Measurements from ENCODE around the gene ZYG11A. TPM values are rescaled to one million over a fixed set of nuclear protein-coding genes. Genes with fewer than 3 reads are reported as not detected.
A peak's percentile ranks its signal among the peaks of the same experiment; 100 is the strongest.

The ZYG11A gene
- total RNA-seq, 1 donor from 2014 or later: 0.12 TPM

GRCh38 chr1:52901384-52901783, 58.8 kb downstream of the ZYG11A start:
- Mint-ChIP-seq H3K9me3 (no peaks in the 10 kb centered on the region), H3K4me1 (peaks cover 2% of the 10 kb centered on the region), H3K27me3 (no peaks in the 10 kb centered on the region), H3K27ac (no peak overlapping the region), H3K4me3 (no peak overlapping the region), H3K36me3 (ENCODE audit: low read depth) (no peaks in the 10 kb centered on the region)
- intact Hi-C loops (cut with micrococcal nuclease): no loop called here
- no peak for DNase-seq

DNA sequence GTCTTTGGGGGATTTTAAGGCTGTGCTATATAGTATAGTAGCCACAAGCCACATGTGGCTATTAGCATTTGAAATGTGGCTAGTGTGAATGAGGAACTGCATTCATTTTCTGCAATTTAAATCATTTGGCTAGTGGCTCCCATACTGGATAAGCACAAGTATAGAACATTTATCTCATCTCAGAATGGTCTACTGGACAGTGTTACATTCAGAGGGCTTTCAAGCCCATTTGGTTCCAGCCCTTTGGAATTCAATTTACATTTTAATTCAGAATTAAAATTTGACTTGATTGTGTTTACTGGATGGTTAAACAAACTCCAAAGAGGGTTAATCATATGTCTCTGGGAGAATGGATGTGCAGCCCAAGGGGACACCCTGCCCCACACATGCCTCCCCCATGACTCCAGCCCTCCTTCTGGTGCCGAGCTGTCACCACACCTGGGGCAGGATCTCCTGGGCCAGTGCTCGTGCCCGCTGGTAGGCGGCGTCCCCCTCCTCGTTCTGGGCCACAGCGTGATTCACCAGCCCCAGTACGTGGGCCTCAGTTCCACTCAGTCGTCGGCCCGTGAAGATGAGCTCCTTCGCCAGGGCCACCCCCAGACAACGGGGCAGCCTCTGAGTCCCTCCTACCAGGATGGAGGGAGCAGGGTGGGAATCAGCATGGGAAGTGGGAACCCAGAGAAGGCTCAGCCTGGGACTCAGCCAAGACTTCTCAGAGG, 61.8 kb downstream of the ZYG11A start:
- Mint-ChIP-seq H3K27me3 (no peaks in the 10 kb centered on the region), H3K4me1 (peaks cover 2% of the 10 kb centered on the region)
- DNase-seq: no peak

GRCh38 chr1:52904927-52905698, 62.6 kb downstream of the ZYG11A start:
- peaks cover 3% of the 10 kb centered on the region for H3K36me3 Mint-ChIP-seq (ENCODE audit: low read depth)
- H3K9me3 Mint-ChIP-seq: no peaks in the 10 kb centered on the region
- intact Hi-C loops (cut with micrococcal nuclease): loop anchor here (5.0 kb wide), 1 partner anchor 277 kb away; no protein-coding TSS in a partner anchor
- DNase-seq: peak; percentile 76
- no peak overlapping the region for H3K27ac Mint-ChIP-seq
- H3K4me3 Mint-ChIP-seq: no peak overlapping the region
- peaks cover 2% of the 10 kb centered on the region for H3K4me1 Mint-ChIP-seq
- H3K27me3 Mint-ChIP-seq: no peaks in the 10 kb centered on the region

More for the DNA sequence above, 61.8 kb downstream of the ZYG11A start:
- no peak overlapping the region for H3K4me3 Mint-ChIP-seq
- H3K9me3 Mint-ChIP-seq: no peaks in the 10 kb centered on the region
- H3K27ac Mint-ChIP-seq: no peak overlapping the region
- intact Hi-C loops (cut with micrococcal nuclease): no loop called here
- peaks cover 1% of the 10 kb centered on the region for H3K36me3 Mint-ChIP-seq (ENCODE audit: low read depth)

GRCh38 chr1:52906135-52906603, 63.6 kb downstream of the ZYG11A start:
- intact Hi-C loops (cut with micrococcal nuclease): loop anchor here (5.0 kb wide), 1 partner anchor 276 kb away; no protein-coding TSS in a partner anchor
- Mint-ChIP-seq H3K27me3 (no peaks in the 10 kb centered on the region), H3K4me1 (peaks cover 2% of the 10 kb centered on the region), H3K9me3 (no peaks in the 10 kb centered on the region), H3K36me3 (ENCODE audit: low read depth) (peaks cover 3% of the 10 kb centered on the region), H3K4me3 (no peak overlapping the region), H3K27ac (no peak overlapping the region)
- DNase-seq: no peak

GRCh38 chr1:52907068-52907811, 64.7 kb downstream of the ZYG11A start:
- intact Hi-C loops (cut with micrococcal nuclease): loop anchor here (5.0 kb wide), 1 partner anchor 275 kb away; no protein-coding TSS in a partner anchor
- DNase-seq: no peak
- no peak overlapping the region for H3K27ac Mint-ChIP-seq
- H3K27me3 Mint-ChIP-seq: no peaks in the 10 kb centered on the region
- H3K4me1 Mint-ChIP-seq: peaks cover 2% of the 10 kb centered on the region
- no peaks in the 10 kb centered on the region for H3K9me3 Mint-ChIP-seq
- no peak overlapping the region for H3K4me3 Mint-ChIP-seq
- peaks cover 3% of the 10 kb centered on the region for H3K36me3 Mint-ChIP-seq (ENCODE audit: low read depth)

GRCh38 chr1:52907812-52908153, 65.2 kb downstream of the ZYG11A start:
- DNase-seq: no peak
- no peaks in the 10 kb centered on the region for H3K27me3 Mint-ChIP-seq

DNA sequence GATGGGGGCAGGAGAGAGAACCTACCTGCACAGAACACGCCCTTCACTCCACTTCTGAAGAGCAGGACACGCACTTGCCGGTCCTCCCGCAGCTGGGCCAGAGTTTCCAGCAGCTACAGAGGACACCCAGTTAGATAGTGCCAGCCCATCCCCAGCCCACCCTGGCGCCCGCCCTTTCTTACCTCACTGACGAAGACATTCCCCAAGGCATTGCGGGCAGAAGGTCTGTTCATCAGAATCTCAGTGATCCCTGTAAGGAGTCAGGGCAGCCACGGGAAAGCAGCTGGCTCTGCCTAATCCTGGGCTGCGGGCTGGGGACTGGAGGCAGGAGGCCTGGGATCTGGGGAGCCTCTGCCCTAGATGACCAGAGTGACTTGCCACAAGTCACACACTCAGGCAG, 69.0 kb downstream of the ZYG11A start:
- no peak overlapping the region for H3K4me3 Mint-ChIP-seq
- H3K4me1 Mint-ChIP-seq: no peaks in the 10 kb centered on the region
- intact Hi-C loops (cut with micrococcal nuclease): no loop called here
- no peak for DNase-seq
- H3K36me3 Mint-ChIP-seq (ENCODE audit: low read depth): peaks cover 3% of the 10 kb centered on the region
- no peaks in the 10 kb centered on the region for H3K9me3 Mint-ChIP-seq
- H3K27me3 Mint-ChIP-seq: no peaks in the 10 kb centered on the region
- no peak overlapping the region for H3K27ac Mint-ChIP-seq

More at GRCh38 chr1:52907812-52908153, 65.2 kb downstream of the ZYG11A start:
- Mint-ChIP-seq H3K9me3 (no peaks in the 10 kb centered on the region), H3K27ac (peak overlapping the region; percentile 60), H3K4me1 (peaks cover 2% of the 10 kb centered on the region), H3K4me3 (no peak overlapping the region), H3K36me3 (ENCODE audit: low read depth) (peaks cover 3% of the 10 kb centered on the region)
- intact Hi-C loops (cut with micrococcal nuclease): loop anchor here (5.0 kb wide), 1 partner anchor 275 kb away; no protein-coding TSS in a partner anchor

DNA sequence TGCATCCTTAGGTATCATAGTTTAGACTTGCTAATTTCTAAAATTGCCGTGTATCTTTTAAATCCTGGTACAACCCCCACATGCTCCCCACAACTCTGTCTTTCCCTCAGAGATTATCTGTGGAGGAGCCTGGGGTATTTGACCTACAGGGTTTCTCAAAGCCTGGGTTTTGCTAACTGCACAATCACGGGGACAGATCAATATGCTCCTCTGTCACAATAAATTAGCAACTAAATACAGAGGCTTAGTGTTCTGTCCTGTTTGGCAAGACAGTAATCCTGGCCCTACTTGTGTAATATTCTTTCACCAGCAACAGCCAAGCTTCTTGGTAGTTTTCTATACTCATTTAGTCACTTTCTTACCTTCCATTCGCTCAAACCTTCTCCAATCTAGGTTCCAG, 70.5 kb downstream of the ZYG11A start:
- H3K27ac Mint-ChIP-seq: no peak overlapping the region
- H3K4me1 Mint-ChIP-seq: no peaks in the 10 kb centered on the region
- intact Hi-C loops (cut with micrococcal nuclease): no loop called here
- H3K9me3 Mint-ChIP-seq: no peaks in the 10 kb centered on the region
- H3K36me3 Mint-ChIP-seq (ENCODE audit: low read depth): peaks cover 3% of the 10 kb centered on the region
- no peak overlapping the region for H3K4me3 Mint-ChIP-seq
- no peaks in the 10 kb centered on the region for H3K27me3 Mint-ChIP-seq
- DNase-seq: no peak

GRCh38 chr1:52913537-52913936, 71.0 kb downstream of the ZYG11A start:
- Mint-ChIP-seq H3K4me3 (no peak overlapping the region), H3K27ac (no peak overlapping the region), H3K27me3 (no peaks in the 10 kb centered on the region), H3K9me3 (no peaks in the 10 kb centered on the region), H3K4me1 (no peaks in the 10 kb centered on the region), H3K36me3 (ENCODE audit: low read depth) (peaks cover 3% of the 10 kb centered on the region)
- intact Hi-C loops (cut with micrococcal nuclease): no loop called here
- no peak for DNase-seq

DNA sequence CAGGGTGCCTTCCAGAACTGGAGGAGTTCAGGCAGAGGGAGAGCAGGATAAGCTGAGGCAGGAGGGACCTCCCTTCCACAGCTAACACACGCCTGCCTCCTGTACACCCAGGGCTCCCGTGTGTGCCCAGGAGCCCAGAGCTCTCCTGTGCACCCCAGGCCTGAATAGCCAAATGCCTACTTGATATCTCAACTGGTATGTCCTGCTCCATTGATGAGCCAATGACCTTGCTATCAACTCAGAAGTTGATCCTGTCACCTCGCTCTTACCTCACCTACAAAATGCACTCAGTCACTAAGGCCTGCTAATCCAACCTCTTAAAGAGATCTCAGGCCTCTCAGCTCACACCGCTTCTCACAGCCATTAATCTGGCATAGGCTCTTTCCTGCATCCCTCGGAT, 71.9 kb downstream of the ZYG11A start:
- H3K27ac Mint-ChIP-seq: no peak overlapping the region
- DNase-seq: no peak
- peaks cover 1% of the 10 kb centered on the region for H3K36me3 Mint-ChIP-seq (ENCODE audit: low read depth)
- no peaks in the 10 kb centered on the region for H3K27me3 Mint-ChIP-seq
- intact Hi-C loops (cut with micrococcal nuclease): no loop called here
- no peak overlapping the region for H3K4me3 Mint-ChIP-seq
- H3K4me1 Mint-ChIP-seq: peaks cover 5% of the 10 kb centered on the region
- no peaks in the 10 kb centered on the region for H3K9me3 Mint-ChIP-seq

DNA sequence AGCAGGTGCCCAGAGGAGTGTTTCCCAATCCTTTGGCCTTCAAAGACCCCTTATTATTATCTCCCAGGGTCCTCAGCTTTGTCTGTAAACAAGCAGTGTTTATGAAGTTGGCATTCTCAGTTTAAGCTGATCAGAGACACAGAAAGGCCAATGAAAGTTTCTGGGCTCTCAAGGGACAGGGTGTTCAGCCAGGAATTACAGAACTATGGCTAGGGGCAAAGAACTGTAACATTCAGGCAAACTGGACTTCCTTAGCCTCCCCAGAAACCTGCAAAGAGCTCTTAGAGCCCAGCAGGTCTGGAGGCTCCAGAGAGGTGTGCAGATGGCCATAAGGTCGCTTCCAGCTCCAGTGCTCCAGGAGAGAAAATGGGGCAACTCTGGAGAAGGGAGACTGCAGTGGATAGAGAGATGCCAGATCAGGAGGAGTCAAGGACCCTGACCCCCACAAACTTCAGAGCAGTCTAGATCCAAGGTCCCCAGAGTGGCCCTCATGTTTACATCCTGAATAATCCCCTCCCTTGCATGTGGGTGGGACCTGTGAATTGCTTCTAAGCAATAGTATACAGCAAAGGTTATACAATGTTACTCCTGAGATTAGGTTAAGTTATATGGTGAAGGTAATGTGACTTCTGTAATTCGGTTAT, 72.8 kb downstream of the ZYG11A start:
- intact Hi-C loops (cut with micrococcal nuclease): no loop called here
- no peak overlapping the region for H3K27ac Mint-ChIP-seq

DNA sequence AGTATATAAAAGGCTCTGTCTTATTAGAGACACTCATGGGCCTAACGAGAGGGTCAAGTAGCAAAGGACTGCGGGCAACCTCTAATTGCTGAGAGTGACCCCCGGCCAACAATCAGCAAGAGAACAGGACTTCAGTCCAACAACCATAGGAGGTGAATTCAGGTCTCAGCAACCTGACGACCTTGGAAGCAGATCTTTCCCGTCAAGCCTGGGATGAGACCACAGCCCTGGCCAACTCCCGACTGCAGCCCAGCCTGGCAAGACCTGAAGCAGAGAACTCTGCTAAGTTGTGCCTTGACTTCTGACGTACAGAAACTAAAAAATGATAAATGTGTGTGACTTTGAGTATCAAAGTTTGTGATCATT, 73.3 kb downstream of the ZYG11A start:
- no peak overlapping the region for H3K4me3 Mint-ChIP-seq
- no peak overlapping the region for H3K27ac Mint-ChIP-seq
- H3K9me3 Mint-ChIP-seq: no peaks in the 10 kb centered on the region
- H3K36me3 Mint-ChIP-seq (ENCODE audit: low read depth): no peaks in the 10 kb centered on the region
- no peak for DNase-seq
- peaks cover 14% of the 10 kb centered on the region for H3K4me1 Mint-ChIP-seq
- intact Hi-C loops (cut with micrococcal nuclease): no loop called here
- H3K27me3 Mint-ChIP-seq: no peaks in the 10 kb centered on the region

More for the DNA sequence above, 72.8 kb downstream of the ZYG11A start:
- no peak overlapping the region for H3K4me3 Mint-ChIP-seq
- no peaks in the 10 kb centered on the region for H3K27me3 Mint-ChIP-seq
- no peaks in the 10 kb centered on the region for H3K9me3 Mint-ChIP-seq
- H3K4me1 Mint-ChIP-seq: peaks cover 14% of the 10 kb centered on the region
- no peaks in the 10 kb centered on the region for H3K36me3 Mint-ChIP-seq (ENCODE audit: low read depth)
- no peak for DNase-seq

GRCh38 chr1:52916241-52916975, 73.8 kb downstream of the ZYG11A start:
- no peak overlapping the region for H3K4me3 Mint-ChIP-seq
- DNase-seq: no peak
- H3K9me3 Mint-ChIP-seq: no peaks in the 10 kb centered on the region
- H3K4me1 Mint-ChIP-seq: peaks cover 14% of the 10 kb centered on the region
- intact Hi-C loops (cut with micrococcal nuclease): no loop called here
- no peaks in the 10 kb centered on the region for H3K36me3 Mint-ChIP-seq (ENCODE audit: low read depth)
- no peak overlapping the region for H3K27ac Mint-ChIP-seq
- H3K27me3 Mint-ChIP-seq: no peaks in the 10 kb centered on the region
